Kidney glomerular epithelial cell (primary cell): Measurements from ENCODE around the gene PSG6.
A peak's percentile ranks its signal among the peaks of the same experiment; 100 is the strongest.
"Not testable (repeated sequence)": the region's sequence is repeated elsewhere in the genome, so short reads cannot be mapped to it uniquely, and the experiment has no call there.

Source experiments
- DNase-seq: peaks from one replicate; lab custom pipeline; 2025; lab: John Stamatoyannopoulos, UW

Gene PSG6

DNA sequence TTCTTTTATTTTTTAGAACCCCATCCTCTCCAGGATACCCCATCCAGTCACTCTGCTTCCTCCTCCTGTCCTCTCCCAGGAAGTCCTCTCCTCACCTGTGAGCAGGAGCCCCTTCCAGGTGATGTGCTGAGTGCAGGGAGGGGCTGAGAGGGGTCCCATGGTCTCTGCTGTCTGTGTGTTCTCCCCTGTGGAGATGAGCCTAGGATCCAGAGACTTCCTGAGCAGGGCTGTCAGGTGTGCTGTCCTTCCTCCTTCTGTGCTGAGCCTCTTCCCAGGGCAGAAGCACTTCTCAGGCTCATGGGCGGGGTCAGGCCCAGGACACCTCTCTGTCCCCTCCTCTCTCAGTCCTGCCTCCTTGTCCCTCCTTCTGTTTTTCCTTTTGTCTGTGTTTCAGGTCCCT is at the start of gene PSG6:
Gene PSG6, minus strand, starts transcription at position 261 of the 400 bp plus-strand sequence. Its CDS starts 102 bp downstream, at position 159.
- not testable (repeated sequence) for DNase-seq

DNA sequence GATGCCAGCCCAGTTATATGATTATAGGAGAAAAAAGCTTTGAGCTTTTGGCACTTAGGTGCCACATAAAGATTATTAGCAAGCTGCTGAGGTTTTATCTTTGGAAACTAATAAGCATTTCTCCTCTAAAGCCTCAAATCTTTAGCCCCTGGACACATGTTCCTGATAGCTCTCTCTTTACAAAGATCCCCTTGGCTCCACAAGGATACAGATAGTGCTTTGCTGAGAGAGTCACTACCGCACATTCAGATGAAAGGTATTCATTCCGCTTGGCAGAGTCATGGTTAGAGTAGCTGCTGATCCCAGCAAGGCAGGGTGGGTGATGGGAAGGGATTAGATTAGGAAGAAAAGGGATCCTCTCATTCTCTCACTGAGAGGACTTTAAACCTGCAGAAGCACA is 47.5 kb upstream of the PSG6 start:
- no peak for DNase-seq

DNA sequence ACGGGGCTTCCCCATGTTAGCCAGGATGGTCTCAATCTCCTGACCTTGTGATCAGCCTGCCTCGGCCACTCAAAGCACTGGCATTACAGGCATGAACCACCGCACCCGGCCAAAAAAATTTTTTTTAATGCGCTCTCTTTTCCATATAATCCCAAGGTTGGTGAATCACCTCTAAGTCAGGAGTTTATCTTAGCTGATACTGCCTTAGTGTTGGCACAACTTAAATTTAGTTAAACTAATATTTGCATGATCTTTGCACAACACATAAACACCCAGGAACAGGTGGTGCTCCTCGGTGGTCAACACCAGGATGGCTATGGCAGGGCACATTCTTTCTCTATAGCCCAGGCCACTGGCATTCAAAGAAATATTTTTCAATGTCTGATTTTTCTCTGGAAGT is 43.4 kb upstream of the PSG6 start:
- no peak for DNase-seq

DNA sequence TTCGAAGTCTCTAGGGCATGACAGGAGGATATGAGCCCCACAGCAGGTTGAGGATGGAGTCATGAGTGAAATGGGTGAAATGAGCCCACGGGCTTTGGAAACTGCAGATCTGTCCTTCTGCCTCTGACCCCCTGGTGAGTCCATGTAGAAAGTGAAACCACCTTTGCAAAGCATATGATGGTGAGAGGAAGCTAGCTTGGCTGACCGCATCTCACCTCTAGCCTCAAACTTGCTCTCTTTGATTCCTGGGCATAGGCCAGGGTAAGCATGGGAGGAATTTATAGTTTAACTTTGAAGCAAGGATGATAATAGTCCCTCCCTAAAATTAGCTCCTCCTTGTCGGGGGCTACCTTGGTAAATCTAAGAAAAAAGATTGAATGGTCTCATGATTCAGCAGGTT is 34.4 kb upstream of the PSG6 start:
- not testable (repeated sequence) for DNase-seq

DNA sequence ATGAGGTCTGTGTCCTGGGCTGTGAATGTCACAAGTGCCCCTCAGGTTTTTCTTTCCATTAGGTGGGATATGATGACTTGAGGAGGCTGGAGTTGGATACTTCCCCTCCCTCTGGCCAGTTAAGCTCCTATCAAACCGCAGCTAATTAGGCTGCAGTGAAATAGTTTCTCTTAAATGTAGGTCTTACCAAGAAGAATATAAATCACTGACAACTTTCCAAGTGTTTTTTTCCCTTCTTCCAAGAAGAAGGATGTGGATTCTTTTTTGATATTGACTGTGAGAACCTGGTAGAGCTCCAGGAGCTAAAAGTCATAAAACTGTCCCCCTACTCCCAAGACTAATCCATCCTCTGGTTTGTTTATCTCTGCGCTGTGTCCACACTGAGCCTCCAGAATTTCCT is 33.8 kb upstream of the PSG6 start:
- DNase-seq = not testable (repeated sequence)

DNA sequence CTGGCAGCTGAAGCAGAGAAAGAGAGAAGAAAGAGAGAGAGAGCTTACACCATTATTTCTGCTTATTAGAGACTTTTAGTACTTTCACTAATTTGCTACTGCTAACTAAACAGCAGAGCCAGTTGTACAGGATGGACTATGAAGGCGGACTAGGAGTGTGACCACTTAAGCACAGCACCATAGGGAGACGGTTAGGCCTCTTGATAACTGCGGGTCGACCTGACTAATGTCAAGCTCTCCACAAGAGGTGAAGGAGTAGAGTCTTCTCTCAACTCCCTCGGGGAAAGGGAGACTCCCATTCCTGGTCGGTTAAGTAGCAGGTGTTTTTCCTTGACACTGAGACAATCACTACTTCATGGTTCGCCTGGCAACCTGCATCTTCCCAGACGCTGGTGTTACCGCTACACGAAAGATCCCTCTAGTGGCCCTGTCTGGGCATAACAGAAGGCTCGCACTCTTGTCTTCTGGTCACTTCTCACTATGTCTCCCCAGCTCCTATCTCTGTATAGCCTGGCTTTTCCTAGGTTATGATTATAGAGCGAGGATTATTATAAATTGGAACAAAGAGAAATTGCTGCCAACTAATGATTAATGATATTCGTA is 24.6 kb upstream of the PSG6 start:
- peak; percentile 2 for DNase-seq

DNA sequence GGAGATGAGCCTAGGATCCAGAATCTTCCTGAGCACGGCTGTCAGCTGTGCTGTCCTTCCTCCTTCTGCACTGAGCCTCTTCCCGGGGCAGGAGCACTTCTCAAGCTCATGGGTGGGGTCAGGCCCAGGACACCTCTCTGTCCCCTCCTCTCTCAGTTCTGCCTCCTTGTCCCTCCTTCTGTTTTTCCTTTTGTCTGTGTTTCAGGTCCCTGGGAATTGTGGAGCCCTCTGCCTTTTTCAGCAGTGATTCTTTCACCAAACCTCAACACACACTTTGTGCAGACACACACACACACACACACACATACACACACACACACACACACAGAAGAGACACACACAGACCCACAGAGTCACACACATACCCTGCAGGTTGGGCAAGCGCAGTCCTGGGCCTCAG is 19.4 kb upstream of the PSG6 start, which contains the start of gene PSG7:
Gene PSG7, minus strand, starts transcription at position 101 of the 400 bp plus-strand sequence. CDS start 131 bp downstream, outside the sequence.
- not testable (repeated sequence) for DNase-seq

DNA sequence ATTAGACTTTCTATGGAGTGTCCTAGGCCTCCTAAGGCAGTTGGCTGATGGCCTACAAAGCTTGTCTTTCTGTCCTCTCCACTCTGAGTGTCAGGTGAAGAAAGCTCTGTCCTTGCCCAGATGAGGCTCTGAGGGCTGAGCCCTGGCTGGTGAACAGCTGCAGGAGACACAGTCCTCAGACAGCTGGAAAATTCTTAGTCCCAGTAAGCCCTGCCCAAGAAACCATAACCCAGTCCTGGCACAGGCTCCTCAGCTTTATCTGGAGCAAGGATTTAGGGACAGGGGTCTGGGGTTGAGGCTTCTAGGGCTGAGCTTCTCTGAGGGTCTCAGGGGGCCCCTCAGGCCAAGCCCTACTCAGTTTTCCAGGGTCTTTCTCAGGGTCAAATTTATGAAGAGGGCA is 17.0 kb upstream of the PSG6 start:
- DNase-seq = not testable (repeated sequence)

DNA sequence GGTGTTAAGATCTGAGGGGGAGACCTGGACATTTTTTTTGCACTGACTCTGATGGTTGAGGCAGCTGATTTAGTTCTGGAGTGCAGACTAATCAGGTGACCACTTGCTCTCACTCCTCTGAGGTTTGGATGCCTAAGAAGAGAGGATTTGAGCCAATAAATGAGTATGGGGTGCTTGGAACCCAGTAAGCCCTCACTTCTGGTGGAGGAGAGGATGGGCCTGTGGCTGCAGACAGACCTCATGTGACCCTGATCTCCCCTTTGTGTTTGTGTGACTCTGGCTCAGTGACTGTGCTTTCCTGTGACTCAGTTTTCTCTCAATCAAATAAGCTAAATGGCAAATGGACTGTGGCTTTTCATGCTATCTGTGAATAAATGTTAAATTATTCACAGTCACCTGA is 16.5 kb upstream of the PSG6 start:
- not testable (repeated sequence) for DNase-seq

DNA sequence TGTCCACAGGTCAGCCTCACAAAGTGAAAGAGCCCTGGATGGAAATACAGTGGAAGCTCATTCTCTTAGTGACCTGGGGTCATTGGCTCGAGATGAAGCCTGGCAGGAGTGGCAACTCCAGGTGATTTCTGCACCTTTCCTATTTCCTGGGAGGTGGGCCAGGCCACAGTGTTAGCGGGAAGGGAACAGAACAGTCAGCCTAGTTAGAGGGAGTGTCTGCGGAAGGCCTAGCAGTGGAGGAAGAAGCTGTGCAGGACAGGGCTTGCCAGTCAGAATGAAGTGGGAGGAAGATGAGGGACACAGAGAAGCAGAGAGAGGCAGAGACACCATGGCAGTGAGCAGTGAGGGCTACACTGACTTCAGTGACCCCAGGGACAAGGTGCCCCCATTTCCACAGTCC is 15.7 kb upstream of the PSG6 start:
- not testable (repeated sequence) for DNase-seq

DNA sequence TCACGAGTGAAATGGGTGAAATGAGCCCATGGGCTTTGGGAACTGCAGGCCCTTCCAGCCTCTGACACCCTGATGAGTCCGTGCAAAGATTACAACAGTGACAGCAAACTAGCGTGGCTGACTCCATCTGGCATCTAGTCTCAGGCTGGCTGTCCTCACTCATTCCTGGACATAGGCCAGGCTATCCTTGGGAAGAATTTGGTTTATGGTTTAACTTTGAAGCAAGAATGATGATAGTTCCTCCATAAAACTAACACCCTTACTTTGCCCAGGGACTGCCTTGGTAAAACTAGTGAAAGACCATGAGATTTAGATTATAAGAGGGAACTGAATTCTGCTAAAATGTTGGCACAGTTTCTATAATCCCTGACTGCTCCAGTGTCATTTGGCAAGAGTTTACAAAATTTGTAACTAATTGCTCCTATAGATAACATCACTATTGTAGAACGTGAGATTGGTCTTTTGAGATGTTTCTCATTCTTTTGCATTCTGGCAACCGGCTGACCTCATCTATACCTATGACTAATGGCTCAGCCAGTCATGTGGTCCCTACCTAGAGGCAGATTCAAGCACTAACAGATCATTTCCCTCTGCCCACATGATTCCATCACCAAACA is 14.9 kb upstream of the PSG6 start:
- peak; percentile 78 for DNase-seq

DNA sequence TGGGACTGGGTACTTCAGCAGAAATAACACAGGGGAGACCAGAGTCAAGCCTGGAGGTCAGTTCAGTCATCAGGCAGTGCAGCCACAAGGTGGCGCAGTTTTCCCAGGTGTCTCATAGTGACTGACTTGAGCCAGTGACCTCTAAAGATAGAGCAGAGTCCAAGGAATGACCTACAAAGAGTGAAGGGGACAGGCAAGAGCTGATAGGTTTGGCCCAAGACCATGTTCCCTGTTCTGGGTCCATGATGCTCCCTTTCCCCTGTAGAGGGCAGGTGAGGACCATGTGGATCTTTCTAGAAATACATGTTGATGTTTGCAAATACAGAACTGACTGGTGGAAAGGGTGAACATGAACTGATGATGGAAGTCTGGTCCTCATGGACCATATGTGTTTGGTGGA is 12.5 kb upstream of the PSG6 start:
- DNase-seq = peak; percentile 3

DNA sequence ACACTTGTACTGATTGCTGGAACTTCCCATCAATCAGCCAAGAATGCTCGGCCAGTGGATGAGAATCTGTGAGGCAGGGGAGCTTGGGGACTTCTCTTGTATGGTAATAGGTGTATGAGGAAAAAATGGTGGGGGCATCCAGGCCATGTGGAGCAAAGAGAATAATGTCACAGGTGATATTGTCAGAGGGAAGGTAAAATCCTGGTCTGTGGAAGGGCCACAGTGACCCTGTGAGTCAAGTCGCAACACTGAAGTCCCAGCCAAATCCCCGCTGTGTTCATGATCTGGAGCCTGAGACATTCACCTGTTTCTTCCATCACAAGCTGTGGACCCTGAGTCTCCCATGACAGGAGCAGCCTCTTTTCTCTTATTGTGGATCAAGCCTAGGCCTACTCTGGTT is 11.2 kb upstream of the PSG6 start:
- no peak for DNase-seq

DNA sequence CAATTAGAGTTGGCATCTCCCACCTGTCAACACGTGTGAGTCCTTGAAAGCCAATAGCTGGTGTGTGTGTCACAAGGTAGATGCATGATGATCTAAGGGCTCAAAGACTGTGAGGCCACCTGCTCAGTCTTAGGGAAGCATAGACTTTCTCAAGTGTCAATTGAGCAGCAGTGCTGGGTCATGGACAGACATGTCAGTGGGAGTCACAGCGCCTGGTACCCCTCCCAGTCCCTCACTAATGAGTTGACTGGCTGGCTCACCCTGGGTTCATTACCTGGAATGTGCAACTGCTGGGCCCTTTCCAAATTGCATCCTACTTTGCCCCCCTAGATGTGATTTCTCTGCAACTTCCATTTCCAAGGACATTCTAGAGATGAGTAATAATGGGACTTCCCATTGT is 9.1 kb upstream of the PSG6 start:
- DNase-seq = no peak

DNA sequence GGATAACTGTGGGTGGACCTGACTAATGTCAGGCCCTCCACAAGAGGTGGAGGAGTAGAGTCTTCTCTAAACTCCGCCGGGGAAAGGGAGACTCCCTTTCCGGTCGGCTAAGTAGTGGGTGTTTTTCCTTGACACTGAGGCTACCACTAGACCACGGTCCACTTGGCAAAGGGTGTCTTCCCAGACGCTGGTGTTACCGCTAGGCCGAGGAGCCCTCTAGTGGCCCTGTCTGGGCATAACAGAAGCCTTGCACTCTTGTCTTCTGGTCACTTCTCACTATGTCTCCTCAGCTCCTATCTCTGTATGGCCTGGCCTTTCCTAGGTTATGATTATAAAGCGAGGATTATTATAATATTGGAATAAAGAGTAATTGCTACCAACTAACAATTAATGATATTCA is 5.4 kb upstream of the PSG6 start:
- DNase-seq = peak; percentile 51

DNA sequence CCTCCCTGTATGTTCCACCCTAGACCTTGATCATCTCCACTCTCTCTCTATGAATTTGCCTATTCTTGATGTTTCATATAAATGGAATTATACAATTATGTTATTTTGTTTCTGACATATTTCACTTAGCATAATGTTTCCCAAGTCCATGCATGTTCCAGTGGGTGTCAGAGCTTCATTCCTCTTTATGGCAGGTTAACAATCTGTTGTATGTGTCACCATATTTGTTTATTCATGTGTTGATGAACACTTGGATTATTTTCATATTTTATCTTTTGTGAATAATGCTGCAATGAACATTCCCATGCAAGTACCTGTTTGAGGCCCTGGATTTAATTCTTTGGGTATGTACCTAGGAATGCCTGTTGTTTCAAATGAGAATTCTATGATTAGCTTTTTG is 3.3 kb upstream of the PSG6 start:
- not testable (repeated sequence) for DNase-seq

DNA sequence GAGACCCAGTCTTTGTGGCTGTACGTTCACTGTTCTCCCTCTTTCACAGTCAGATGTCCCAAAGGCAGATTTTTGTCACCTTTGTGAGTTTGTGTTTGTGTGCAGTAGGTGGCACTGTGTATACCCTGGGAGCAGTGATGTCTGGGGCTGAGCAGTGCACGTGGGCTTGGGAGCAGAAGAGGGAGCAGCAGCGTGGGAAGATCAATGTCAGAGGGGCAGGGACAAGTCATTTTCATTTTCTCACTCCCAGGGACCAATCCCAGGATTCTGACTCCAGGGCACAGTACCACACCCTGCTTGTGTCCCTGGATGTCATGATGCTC is 2.0 kb upstream of the PSG6 start:
- no peak for DNase-seq

DNA sequence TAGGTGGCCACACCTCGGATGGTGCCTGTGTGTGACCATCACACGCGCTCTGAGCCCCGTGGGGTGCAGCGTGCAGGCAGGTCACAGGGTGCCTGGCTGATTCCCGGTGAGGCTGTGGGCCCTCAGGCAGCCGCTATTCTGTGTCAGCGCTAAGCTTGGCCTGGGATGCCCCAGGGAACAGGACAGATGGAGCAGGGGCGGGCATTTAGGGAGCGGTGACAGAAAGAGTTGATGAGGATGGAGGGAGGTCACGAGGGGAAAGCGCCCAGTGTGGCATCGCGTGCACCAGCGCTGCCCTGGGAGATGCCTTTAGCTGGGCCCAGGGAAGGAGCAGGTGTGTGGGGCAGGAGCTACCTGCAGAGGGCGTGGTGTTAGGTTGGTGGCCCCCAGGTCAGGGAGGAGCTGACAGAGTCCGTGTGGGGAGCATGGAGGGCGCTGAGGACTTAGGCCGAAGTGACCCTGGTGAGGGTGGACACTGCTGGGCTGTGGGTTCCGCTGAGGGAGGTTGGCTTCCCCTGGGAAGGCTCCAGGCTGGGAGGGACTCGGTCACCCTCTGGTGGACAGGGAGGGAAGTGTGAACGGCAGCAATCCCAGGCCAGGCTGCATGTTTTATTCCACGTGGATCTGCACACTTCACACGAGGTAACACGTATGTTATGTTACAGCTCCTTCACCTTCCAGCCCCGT is 1.5 kb upstream of the PSG6 start:
- DNase-seq = not testable (repeated sequence)

DNA sequence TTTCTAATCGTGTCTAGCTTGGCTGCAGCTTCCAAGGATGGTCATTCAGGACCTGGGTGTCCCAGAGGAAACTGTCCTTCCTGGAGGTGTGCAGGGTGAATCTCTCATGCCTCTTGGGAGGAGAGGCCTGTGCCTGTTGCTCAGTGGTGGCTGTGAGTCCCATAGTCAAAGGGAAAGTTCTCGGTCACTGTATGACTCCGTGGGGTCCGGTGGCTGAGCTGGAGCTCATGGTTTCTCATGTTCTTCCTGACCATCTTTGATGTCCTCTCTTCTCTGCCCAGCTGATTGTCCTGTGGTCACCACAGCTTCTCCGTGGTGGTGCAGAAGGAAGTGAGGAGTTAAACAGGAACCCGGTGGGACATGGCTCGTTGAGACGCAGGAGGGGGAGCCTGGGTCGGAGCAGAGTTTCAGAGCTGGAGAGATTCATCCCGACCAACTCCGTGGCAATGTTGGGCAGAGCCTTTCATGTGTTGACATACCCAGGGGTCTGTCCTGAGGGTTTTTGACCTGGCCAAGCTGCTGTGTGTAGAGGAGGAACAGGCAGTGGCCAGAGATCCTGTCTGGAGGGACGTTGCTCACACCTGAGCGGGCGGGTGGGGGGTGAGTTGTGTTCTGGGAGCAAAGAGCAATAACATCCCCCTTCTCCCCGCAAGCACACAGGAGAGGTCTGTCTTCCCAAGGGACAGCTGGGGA is 829 bp upstream of the PSG6 start:
- DNase-seq = not testable (repeated sequence)

DNA sequence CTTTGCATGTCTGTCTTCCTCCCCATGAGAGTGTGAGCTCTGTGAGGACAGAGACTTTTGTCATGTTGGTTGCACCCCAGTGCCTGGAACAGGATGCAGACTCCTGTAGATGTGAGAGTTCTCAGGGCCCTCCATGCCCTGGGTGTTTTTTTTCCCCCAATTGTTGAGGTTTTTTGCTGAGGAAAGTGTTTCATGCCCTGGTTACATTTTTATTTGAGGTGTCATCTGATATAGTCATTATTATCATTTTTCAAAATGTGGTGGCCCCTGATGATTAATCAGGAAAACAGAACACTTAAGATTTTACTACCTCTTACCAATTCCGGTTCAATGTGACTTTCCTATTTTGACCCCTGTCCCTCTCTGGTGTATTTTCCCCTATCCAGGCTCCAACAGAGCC is 763 bp downstream of the PSG6 start:
- not testable (repeated sequence) for DNase-seq

DNA sequence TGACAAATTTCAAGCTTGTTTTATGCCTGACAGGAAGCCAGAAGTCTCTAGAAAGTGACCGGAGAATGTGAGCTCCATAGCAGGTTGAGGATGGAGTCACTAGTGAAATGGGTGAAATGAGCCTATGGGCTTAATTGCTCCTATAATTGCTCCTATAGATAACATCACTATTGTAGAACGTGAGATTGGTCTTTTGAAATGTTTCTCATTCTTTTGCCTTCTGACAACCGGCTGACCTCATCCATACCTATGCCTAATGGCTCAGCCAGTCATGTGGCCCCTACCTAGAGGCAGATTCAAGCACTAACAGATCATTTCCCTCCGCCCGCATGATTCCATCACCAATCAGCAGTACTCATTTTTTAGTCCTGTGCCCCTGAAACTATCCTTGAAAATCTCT is 4.2 kb downstream of the PSG6 start:
- DNase-seq = not testable (repeated sequence)

DNA sequence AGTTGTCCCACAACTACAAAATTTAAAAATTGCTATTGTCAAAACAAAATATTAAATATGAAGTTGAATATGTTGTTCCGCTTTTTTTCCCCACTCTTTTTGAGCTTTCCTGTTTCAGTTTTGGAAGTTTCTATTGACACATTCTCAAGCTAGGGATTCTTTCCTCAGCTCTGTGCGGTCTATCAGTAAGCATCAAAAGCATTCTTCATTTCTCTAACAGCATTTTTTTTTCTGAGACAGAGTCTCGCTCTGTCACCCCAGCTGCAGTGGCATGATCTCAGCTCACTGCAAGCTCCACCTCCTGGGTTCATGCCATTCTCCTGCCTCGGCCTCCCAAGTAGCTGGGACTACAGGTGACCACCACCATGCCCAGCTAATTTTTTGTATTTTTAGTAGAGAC is 4.8 kb downstream of the PSG6 start:
- DNase-seq = not testable (repeated sequence)

DNA sequence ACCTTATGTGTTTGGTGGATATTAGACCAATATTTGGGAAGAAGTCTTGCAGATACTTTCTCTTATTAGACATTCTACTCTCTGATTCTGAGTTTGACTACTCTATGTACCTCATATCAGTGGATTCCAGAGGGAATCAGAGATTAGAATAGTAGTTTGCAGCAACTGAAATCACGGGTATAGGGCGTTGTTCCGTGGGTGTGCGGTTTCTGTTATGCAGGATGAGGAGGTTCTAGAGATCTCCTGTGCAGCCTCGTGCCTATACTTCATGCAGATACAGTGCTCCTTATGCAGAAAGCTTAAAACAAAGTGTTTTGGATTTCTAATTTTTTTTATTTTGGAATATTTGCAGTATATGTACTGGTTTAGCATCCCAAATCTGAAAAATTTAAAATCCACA is 6.0 kb downstream of the PSG6 start:
- not testable (repeated sequence) for DNase-seq
